B cell (primary cell): ENCODE measurements around the gene USH2A. TPM values are rescaled to one million over a fixed set of nuclear protein-coding genes. Genes with fewer than 3 reads are reported as not detected.

Experiments used
- ATAC-seq: fragments of 200-7000 bp; cut with Tn5 transposase; one replicate; pipeline ENCODE4 v1.10.0; 2021; ENCODE audit warnings: low read depth, mild to moderate bottlenecking, moderate number of reproducible peaks, moderate library complexity
- CTCF ChIA-PET: fragments of 350-600 bp; sonication (Branson Sonifier 250); formaldehyde crosslinking; loops from one replicate; lab custom pipeline; 2021; ENCODE audit warnings: antibody characterized with exemption, inconsistent platforms; lab: Charles Lee
- POLR2A ChIA-PET: fragments of 350-600 bp; sonication (Branson Sonifier 250); formaldehyde crosslinking; loops from one replicate; lab custom pipeline; 2021; ENCODE audit warnings: antibody characterized with exemption; lab: Charles Lee
- DNase-seq: peaks from one replicate; pipeline ENCODE4 v3.0.0; 2013
- H2AFZ ChIP-seq: 2 replicates; pipeline ENCODE4 v1.6.1; 2012; ENCODE audit warnings: mild to moderate bottlenecking, low read depth, low read length; ENCODE audit not compliant: insufficient read depth, poor library complexity, severe bottlenecking
- H3K27ac ChIP-seq, 2 donors: 1 replicate in 1 of 2; 2 replicates in 1 of 2; pipeline ENCODE4 v1.5.1; 2012 to 2013; ENCODE audit warnings: low read length in 2 of 2, mild to moderate bottlenecking in 2 of 2, moderate library complexity in 1 of 2
- H3K27me3 ChIP-seq, 4 experiments: fragments of 200-600 bp in 1 of 4; sonication (generic) in 1 of 4; replicated peaks in 1 of 4; 1 replicate in 2 of 4; 2 replicates in 2 of 4; pipeline versions ENCODE4 v1.6.1 to v1.7.0; 2013 to 2016; ENCODE audit warnings: low read length in 3 of 4, mild to moderate bottlenecking in 2 of 4, mixed read lengths in 1 of 4, moderate library complexity in 1 of 4; ENCODE audit not compliant: insufficient read depth in 4 of 4, control insufficient read depth in 3 of 4; ENCODE audit errors: control extremely low read depth in 1 of 4
- H3K36me3 ChIP-seq, 2 experiments: replicated peaks in 1 of 2; 1 replicate in 1 of 2; 2 replicates in 1 of 2; pipeline versions ENCODE4 v1.6.1 to v1.7.1; 2013; ENCODE audit warnings: low read length in 1 of 2; ENCODE audit not compliant: insufficient read depth in 2 of 2, control insufficient read depth in 1 of 2; ENCODE audit errors: control extremely low read depth in 1 of 2, extremely low read depth in 1 of 2
- H3K4me1 ChIP-seq, 2 donors: fragments of 200-600 bp in 1 of 2; sonication (generic) in 1 of 2; 1 replicate in 1 of 2; 2 replicates in 1 of 2; pipeline versions ENCODE4 v1.5.1 to v1.6.1; 2013 to 2017; ENCODE audit warnings: low read length in 2 of 2; ENCODE audit not compliant: control insufficient read depth in 2 of 2, insufficient read depth in 2 of 2
- H3K4me2 ChIP-seq: replicated peaks from 2 replicates; pipeline ENCODE3; 2012; ENCODE audit warnings: mild to moderate bottlenecking, low read depth, low read length; ENCODE audit not compliant: poor library complexity, severe bottlenecking
- H3K4me3 ChIP-seq, 5 experiments: fragments of 200-600 bp in 1 of 5; sonication (generic) in 1 of 5; 1 replicate in 3 of 5; 2 replicates in 2 of 5; pipeline versions ENCODE4 v1.5.1 to v1.7.0; 2011 to 2016; ENCODE audit warnings: low read length in 4 of 5, mild to moderate bottlenecking in 4 of 5, low read depth in 2 of 5, control low read depth in 1 of 5, moderate library complexity in 1 of 5; ENCODE audit not compliant: insufficient read depth in 1 of 5; ENCODE audit errors: control extremely low read depth in 1 of 5, extremely low read depth in 1 of 5
- H3K79me2 ChIP-seq: fragments of 200-600 bp; sonication (generic); one replicate; pipeline ENCODE4 v1.6.0; 2016; ENCODE audit warnings: low read length; ENCODE audit not compliant: control insufficient read depth, insufficient read depth
- H3K9ac ChIP-seq: fragments of 200-600 bp; sonication (generic); 2 replicates; pipeline ENCODE4 v1.6.1; 2017; ENCODE audit warnings: mild to moderate bottlenecking, low read length, moderate library complexity
- H3K9me3 ChIP-seq, 3 donors: one replicate each; pipeline versions ENCODE4 v1.6.1 to v1.7.1; 2013; ENCODE audit warnings: low read length in 2 of 3; ENCODE audit not compliant: control insufficient read depth in 2 of 3, insufficient read depth in 1 of 3; ENCODE audit errors: control extremely low read depth in 1 of 3
- H4K20me1 ChIP-seq: 2 replicates; pipeline ENCODE4 v1.6.0; 2012; ENCODE audit warnings: mild to moderate bottlenecking, low read length; ENCODE audit not compliant: insufficient read depth, control insufficient read depth, poor library complexity, severe bottlenecking
- H3K27ac Mint-ChIP-seq: one replicate; pipeline ENCODE4 v1.8.0; 2021; ENCODE audit warnings: mixed read lengths
- H3K27me3 Mint-ChIP-seq: one replicate; pipeline ENCODE4 v1.8.0; 2021; ENCODE audit warnings: mixed read lengths
- H3K4me1 Mint-ChIP-seq: one replicate; pipeline ENCODE4 v1.8.0; 2021; ENCODE audit warnings: mixed read lengths
- H3K4me3 Mint-ChIP-seq: one replicate; pipeline ENCODE4 v1.8.0; 2021; ENCODE audit warnings: mixed read lengths
- H3K9me3 Mint-ChIP-seq: one replicate; pipeline ENCODE4 v1.8.0; 2022; ENCODE audit warnings: mixed read lengths; ENCODE audit not compliant: insufficient read depth
- CTCF ChIP-seq: fragments of 200-600 bp; IDR thresholded peaks from one replicate; pipeline ENCODE4 v1.8.0; 2022; ENCODE audit warnings: antibody characterized with exemption, mild to moderate bottlenecking
- EZH2 ChIP-seq: IDR thresholded peaks from 2 replicates; pipeline ENCODE4 v1.6.1; 2012; ENCODE audit warnings: borderline replicate concordance, low read depth, mild to moderate bottlenecking, moderate library complexity, low read length; ENCODE audit not compliant: insufficient read depth, poor library complexity, severe bottlenecking
- WGBS: methylation state at CpG from one replicate; pipeline ENCODE4 v1.1.5; 2013; ENCODE audit warnings: missing lambda C conversion rate; ENCODE audit not compliant: insufficient coverage; 5-methylcytosine and 5-hydroxymethylcytosine counted together
- intact Hi-C: fragments of 100-400 bp; cut with micrococcal nuclease; formaldehyde crosslinking; loops from one replicate; pipeline ENCODE4 v1.10.0; 2022
- polyA plus RNA-seq: library from polyadenylated mRNA; depleted of rRNA; stranded (reverse); fragments of >200 nt; gene quantifications from 2 replicates; pipeline ENCODE4 v1.2.3, GENCODE V29; 2012
- total RNA-seq, 2 donors: library from RNA; stranded (reverse); fragments of 120-200 nt in 1 of 2; gene quantifications; 1 replicate in 1 of 2; 2 replicates in 1 of 2; pipeline versions ENCODE4 v1.2.3 to v1.2.4, GENCODE V29; 2013 to 2022

The USH2A gene
- total and polyA plus RNA-seq, 2 donors (not counting 1 experiment from before 2014, with no cell fraction given): 0.01 TPM; not detected in 1

- Mint-ChIP-seq H3K27me3 (no peaks in the 10 kb centered on the region), H3K9me3 (no peaks in the 10 kb centered on the region), H3K27ac (no peak overlapping the region), H3K4me3 (no peak overlapping the region), H3K4me1 (no peaks in the 10 kb centered on the region)
- TF ChIP-seq EZH2 (no peak), CTCF (no peak)
- POLR2A ChIA-PET: no interaction called here
- Histone ChIP-seq H3K27me3 (no peaks in the 10 kb centered on the region), H3K9me3 (no peaks in the 10 kb centered on the region), H3K36me3 (no peaks in the 10 kb centered on the region), H3K4me2 (no peak overlapping the region), H3K79me2 (no peaks in the 10 kb centered on the region), H3K27ac (no peak overlapping the region), H3K4me1 (no peaks in the 10 kb centered on the region), H3K9ac (no peak overlapping the region), H3K4me3 (no peak overlapping the region), H4K20me1 (no peaks in the 10 kb centered on the region), H2AFZ (no peak overlapping the region)
- ATAC-seq: no peak
- 95% methylated on average over 6 of the region's 6 CpGs for WGBS
- no peak for DNase-seq
- intact Hi-C loops: no loop called here
- CTCF ChIA-PET: no interaction called here
These were observed 629.1 kb downstream of the USH2A start for GRCh38 chr1:215794156-215794555.

GRCh38 chr1:215793180-215793579 is 630.1 kb downstream of the USH2A start:
- ChIA-PET POLR2A (no interaction called here), CTCF (no interaction called here)
- H3K4me3 Mint-ChIP-seq: no peak overlapping the region
- Histone ChIP-seq H3K4me1 (no peaks in the 10 kb centered on the region), H3K27ac (no peak overlapping the region), H4K20me1 (no peaks in the 10 kb centered on the region), H3K4me2 (no peak overlapping the region), H3K9me3 (no peaks in the 10 kb centered on the region), H3K79me2 (no peaks in the 10 kb centered on the region), H3K9ac (no peak overlapping the region), H2AFZ (no peak overlapping the region), H3K4me3 (no peak overlapping the region), H3K27me3 (no peaks in the 10 kb centered on the region), H3K36me3 (no peaks in the 10 kb centered on the region)
- TF ChIP-seq CTCF (no peak), EZH2 (no peak)
- H3K9me3 Mint-ChIP-seq: no peaks in the 10 kb centered on the region
- no peaks in the 10 kb centered on the region for H3K27me3 Mint-ChIP-seq
- no peaks in the 10 kb centered on the region for H3K4me1 Mint-ChIP-seq
- no peak for DNase-seq
- intact Hi-C loops: no loop called here
- ATAC-seq: no peak
- H3K27ac Mint-ChIP-seq: no peak overlapping the region
